GM18508 (cell line): ENCODE data around the gene ZMPSTE24.
"Not testable (repeated sequence)": the region's sequence is repeated elsewhere in the genome, so short reads cannot be mapped to it uniquely, and the experiment has no call there.

Source experiments
- ATAC-seq: cut with Tn5 transposase; IDR thresholded peaks from one replicate; pipeline ENCODE4 v1.9.1; 2021; ENCODE audit warnings: moderate number of reproducible peaks; ENCODE audit not compliant: insufficient read depth, unreplicated experiment

The ZMPSTE24 gene

GRCh38 chr1:40257688-40258444 lies at the start of gene ZMPSTE24:
TSS of gene ZMPSTE24 (plus strand) at chr1:40258236. CDS start at chr1:40258272, 36 bp downstream.
- ATAC-seq, result peak; percentile 64

DNA sequence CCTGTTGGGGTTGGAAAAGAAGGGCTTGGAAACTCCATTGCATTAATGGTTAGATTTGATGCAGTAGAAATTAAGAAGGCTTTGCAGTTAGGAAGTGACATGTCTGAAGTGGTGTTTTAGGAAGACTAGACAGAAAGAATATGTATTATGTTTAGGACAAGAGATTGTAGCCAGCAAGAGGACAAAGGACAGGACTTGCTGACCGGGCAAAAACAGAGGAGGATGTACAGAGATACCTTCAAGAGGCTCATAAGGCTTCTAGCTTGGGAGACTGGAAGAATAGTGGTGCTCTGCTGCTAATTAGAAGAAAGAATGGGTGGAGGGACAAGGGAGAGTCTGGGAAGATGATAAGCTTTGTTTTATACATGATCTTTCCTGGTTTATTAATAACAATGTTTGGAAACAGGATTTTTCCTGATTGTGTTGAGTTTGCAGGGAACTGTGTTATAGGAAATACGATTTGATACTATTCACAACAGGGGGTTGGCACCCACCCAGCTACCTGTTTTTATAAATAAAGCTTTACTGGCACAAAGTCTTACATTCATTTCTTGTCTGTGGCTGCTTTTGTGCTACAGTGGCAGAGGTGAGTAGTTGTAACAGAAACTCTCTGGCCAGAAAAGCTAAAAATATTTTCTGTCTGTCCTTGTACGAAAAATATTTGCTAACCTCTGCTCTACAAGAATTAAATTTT lies 47.4 kb upstream of the ZMPSTE24 start:
- no peak for ATAC-seq

- ATAC-seq, result no peak
These were observed 39.7 kb upstream of the ZMPSTE24 start for GRCh38 chr1:40218333-40218732.

DNA sequence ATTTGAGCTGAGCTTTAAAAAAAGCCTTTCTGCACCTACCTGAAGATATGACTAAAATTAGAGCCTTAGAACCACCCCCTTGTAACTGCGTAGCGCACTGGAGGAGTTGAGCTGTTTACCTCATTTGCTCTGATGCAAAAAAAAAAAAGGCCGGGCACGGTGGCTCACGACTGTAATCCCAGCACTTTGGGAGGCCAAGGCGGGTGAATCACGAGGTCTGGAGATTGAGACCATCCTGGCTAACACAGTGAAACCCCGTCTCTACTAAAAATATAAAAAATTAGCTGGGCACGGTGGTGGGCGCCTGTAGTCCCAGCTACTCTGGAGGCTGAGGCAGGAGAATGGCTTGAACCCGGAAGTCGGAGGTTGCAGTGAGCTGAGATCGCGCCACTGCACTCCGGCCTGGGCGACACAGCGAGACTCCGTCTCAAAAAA lies 36.5 kb upstream of the ZMPSTE24 start:
- ATAC-seq, result not testable (repeated sequence)

DNA sequence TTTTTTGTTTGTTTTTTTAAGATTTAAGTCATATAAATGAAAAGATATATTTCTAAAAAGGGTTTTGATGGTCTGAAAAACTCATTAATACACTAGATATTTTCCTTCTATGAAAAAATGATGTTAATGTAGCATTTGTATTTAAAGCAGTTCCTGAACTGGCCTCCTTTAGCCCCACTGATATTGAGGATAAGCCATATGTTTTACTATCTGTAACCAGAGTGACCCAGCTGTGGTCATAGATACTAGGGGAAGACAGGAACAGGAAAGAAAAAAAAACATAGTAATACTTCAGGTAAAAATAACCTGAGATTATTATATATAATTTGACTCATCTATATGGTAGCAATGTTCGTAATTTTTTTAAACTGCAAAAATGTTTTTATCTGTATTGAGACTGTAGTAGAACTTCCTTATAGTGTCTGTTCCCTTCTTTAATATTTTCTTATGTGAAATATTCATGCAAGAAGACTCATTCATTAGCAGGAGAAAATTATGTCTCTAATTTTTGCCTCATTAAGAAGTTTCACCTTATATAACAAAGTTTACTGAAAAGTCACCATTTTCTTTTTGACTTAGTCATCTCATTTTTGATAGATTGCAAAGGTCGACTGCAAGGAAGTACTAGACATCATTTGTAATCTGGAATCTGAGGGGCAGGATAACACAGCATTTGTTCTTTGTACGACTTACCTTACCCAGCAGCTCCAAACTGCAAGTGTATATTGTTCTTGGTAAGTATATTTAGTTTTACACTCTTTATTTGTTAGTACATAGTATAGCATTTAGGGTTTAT lies 35.9 kb upstream of the ZMPSTE24 start:
- ATAC-seq, result no peak

DNA sequence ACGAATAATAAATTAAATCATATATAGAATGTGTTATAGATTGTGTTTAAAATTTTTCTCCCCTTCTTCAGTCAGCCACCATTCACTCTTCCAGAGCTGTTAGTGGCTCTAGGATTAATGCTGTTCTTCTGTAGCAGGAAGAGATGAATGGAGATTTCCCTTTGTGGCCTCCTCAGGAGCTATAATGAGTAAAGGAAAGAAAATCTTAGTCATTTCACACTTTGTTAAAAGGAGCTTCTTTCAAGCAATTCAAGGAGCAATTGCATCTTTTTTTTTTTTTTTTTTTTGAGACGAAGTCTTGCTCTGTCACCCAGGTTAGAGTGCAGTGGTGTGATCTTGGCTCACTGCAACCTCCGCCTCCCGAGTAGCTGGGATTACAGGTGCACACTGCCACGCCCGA lies 34.0 kb upstream of the ZMPSTE24 start:
- no peak for ATAC-seq

GRCh38 chr1:40226192-40226591 lies 31.8 kb upstream of the ZMPSTE24 start:
- no peak for ATAC-seq

DNA sequence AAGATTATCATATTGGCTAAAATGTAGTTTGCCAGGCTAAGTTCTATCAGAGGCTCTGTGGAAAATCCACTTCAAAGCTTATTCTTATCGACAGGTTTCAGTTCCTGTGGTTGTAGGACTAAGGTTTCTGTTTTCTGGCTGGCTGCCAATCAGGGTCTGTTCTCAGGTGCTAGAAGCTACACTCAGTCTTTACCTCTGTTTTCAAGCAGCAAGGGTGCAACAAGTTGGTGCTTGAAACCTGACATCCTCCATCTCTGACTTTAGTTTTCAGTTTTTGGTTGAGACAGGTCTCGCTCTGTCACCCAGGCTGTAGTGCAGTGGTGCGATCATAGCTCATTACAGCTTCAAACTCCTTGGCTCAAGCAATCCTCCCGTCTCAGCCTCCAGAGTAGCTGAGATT lies 25.6 kb upstream of the ZMPSTE24 start:
- no peak for ATAC-seq

DNA sequence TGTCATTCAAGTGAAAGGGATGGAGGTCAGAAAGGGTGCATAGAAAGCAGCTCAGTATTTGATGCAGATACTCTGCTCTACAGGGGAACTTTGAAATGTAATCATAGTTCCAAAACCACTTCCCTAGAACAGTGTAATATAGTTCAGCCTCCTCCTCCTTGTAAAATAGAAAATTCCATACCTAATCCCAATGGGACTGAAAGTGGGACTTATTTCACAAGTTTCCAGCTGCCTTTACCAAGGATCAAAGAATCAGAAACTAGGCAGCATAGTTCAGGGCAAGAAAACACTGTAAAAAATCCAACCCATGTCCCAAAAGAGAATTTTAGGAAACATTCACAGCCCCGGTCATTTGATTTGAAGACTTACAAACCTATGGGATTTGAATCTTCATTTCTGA lies 18.4 kb upstream of the ZMPSTE24 start:
- no peak for ATAC-seq

- no peak for ATAC-seq
These were observed 17.6 kb upstream of the ZMPSTE24 start for GRCh38 chr1:40240390-40240789.

DNA sequence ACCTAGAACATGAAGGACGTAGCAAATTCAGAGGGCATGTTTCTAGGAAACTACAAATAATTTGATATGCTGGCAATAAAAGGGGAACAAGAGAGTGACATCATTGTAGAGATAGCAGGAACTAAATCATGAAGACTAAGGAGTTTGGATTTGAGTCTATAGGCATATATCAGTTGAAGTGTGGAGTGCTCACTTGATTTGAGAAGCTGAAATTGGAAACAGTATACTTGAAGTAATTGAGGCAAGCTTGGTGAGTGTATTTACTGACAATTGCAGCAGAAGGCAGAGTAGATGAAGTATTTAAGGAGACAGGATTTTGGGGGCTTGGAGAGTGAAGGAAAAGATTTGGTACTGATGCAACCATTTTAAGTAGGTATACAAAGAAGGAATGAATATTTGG lies 16.7 kb upstream of the ZMPSTE24 start:
- ATAC-seq, result no peak

GRCh38 chr1:40243351-40243750 lies 14.7 kb upstream of the ZMPSTE24 start:
- no peak for ATAC-seq

DNA sequence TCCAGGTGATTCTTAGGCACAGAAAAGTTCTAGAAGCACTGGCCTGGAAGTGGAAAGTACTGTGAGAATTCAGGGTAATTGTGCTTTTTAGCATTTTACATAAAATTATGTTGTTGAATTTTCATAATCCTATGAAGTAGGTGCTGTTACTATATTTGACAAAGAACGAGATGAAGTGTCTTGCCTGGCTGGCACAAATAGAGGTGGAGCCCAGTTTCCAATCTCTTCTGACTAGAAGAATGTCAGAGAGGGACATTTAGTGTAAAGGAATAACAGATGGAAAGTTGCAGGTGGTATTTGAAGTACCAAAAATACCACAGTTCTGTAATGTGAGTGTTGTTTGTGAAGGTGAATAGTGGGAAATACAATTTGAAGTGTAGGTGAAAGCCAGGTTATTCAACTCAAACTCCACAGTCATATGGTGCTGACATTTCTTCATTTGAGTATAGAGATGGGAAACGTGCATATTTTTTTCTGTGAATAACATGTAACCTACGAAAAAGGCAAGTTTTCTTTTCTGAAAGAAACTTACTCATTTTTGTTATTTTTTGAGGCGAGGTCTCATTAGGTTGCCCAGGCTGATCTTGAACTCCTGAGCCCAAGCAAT lies 13.8 kb upstream of the ZMPSTE24 start:
- no peak for ATAC-seq

DNA sequence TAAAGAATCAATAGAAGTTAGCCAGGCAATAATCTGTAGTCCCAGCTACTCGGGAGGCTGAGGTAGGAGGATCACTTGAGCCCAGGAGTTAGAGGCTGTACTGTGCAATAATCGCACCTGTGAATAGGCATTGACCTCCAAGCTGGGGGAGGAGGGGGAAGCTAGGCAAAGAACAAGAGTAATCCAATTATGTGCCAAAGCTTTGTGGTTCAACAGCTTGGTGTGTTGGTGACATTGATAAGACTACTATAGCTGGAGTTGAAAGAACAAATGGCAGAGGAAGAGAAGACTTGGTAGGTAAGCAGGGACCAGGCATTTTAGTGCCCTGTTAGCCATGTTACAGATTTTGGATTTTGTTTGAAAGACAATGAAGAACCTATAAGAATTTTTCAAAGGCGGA lies 12.3 kb upstream of the ZMPSTE24 start:
- ATAC-seq, result no peak

DNA sequence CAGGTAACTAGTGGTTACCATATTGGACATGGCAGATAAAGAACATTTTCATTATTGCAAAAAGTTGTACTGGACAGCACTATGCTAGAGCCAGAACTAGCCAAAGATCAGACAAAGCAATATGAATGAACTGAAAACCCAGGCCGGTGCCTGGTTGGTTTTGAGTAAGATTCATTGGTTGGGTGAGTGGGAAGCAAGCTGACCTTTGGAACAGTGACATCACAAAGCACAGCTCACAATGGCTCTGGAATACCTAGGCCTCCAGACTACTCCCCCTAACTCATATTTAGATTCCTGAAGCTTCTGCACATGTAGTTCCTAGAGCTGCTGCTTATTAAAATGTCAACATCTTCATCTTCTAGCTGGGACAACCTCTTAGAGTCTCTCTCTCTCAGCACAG lies 10.4 kb upstream of the ZMPSTE24 start, which contains the start of gene TMCO2:
Gene TMCO2, plus strand, starts transcription at position 283 of the 400 bp plus-strand sequence. Its CDS starts 57 bp downstream, at position 340.
- no peak for ATAC-seq

- no peak for ATAC-seq
These were observed 9.6 kb upstream of the ZMPSTE24 start for GRCh38 chr1:40248412-40248811.

DNA sequence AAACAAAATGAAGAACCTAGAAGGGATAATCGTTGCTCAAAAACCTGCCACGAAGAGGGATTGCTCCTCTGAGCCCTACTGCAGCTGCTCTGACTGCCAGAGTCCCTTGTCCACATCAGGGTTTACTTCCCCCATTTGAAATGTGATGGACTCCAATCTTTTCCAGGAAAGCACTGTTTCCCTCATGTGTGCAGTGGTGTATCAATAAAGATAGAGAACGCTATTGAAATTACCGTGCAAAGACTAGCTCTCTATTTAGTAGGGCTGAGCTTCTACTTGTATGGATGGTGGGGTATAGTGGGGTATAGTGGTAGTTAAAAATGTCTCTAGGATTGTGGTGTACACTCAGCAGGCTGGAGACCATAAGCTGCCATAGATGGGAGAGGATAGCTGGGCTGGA lies 6.6 kb upstream of the ZMPSTE24 start:
- ATAC-seq, result no peak

DNA sequence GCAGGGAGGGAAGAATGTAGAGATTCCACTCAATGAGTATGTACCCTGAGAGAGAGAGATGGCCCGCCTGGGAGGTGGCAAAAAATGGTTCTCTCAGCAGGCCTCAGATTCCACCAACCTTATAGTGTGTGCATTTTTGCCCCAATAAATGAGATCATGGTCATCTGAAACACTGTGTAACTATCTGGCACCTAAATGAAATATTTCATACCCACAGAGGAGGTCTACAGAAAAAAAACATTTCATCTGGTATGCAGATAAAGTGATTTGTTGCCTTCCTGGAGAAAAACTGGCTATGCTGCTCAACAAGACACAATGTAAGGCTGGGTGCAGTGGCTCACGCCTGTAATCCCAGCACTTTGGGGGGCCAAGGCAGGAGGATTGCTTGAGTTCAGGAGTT lies 5.4 kb upstream of the ZMPSTE24 start:
- ATAC-seq, result no peak

DNA sequence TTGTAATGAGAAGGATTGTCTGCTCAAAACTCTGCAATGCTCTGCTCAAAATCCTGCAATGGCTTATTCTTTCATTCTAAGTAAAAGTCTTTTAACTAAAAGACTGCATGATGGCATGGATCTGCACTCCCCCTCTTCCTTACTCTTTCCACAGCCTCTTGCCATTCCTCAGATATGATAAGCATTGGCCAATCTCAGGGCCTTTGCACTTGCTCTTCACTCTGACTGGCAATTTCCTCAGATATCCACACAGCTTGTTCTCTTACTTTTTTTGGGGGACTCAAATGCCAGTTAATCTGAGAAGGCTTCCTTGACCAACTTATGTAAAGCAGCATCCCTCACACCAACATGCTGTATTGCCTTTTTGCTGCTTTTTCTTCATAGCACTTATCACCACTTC lies 2.8 kb upstream of the ZMPSTE24 start:
- ATAC-seq, result no peak

DNA sequence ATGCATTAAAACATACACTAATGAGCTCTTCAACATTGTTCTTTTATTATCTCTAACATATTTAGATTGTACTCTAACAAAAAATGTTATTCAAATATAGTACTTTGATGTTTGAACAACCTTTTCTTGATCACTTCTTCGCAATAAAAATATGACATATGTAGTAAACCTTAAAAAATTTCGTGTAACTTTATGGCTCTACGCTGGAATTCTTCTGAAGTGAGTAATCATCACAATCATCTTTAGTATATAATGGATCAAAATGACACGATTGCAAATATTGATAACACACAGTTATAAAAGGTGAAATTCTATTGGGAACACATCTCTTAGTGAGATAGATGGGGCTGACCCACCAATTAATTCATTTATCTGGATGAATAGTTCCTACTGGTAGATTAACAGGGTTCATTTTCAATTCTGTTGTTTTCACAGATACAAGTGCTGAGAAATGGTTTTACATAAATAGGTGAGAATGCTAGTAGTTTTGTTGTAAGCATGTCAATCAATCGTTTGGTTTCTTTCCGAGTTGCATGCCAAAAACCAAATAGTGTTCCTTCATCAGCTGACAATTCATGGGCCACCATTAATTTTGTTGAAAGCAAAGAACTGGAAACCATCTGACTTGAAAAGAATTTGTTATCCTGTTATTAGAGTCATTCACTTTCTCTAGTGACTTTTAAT lies 1.5 kb upstream of the ZMPSTE24 start:
- ATAC-seq, result no peak
